HepG2 (cell line): ENCODE data around the gene SRCIN1. TPM values are rescaled to one million over a fixed set of nuclear protein-coding genes. Genes with fewer than 3 reads are reported as not detected.

Experiments used
- IKZF5 ChIP-seq: IDR thresholded peaks from 2 replicates; pipeline ENCODE4 v1.6.1; 2018; ENCODE audit warnings: missing genetic modification reagents, mild to moderate bottlenecking, missing compliant biosample characterization
- MATR3 ChIP-seq: sonication (generic); formaldehyde crosslinking; IDR thresholded peaks from 2 replicates; pipeline ENCODE4 v1.4.0; 2020; ENCODE audit warnings: missing genetic modification reagents
- MNT ChIP-seq: fragments of 450-650 bp; IDR thresholded peaks from 2 replicates; pipeline ENCODE4 v1.6.1; 2016
- MXD1 ChIP-seq: sonication (generic); formaldehyde crosslinking; IDR thresholded peaks from 2 replicates; pipeline ENCODE4 v1.4.0; 2020; ENCODE audit warnings: mild to moderate bottlenecking, missing genetic modification reagents
- NFE2 ChIP-seq: sonication (generic); formaldehyde crosslinking; IDR thresholded peaks from 2 replicates; pipeline ENCODE4 v1.4.0; 2020; ENCODE audit warnings: missing genetic modification reagents
- NR2F6 ChIP-seq, 2 experiments: IDR thresholded peaks; 2 replicates each; pipeline ENCODE4 v1.6.1; 2016; ENCODE audit warnings: antibody characterized with exemption in 1 of 2, mild to moderate bottlenecking in 1 of 2
- SIX4 ChIP-seq: sonication (generic); formaldehyde crosslinking; IDR thresholded peaks from 2 replicates; pipeline ENCODE4 v1.4.0; 2020; ENCODE audit warnings: missing genetic modification reagents
- SP1 ChIP-seq, 2 experiments: fragments of 450-650 bp in 1 of 2; sonication (generic) in 1 of 2; formaldehyde crosslinking in 1 of 2; IDR thresholded peaks; 2 replicates each; pipeline versions ENCODE4 v1.4.0 to v1.6.1; 2016 to 2020; ENCODE audit warnings: missing genetic modification reagents in 1 of 2
- TEAD3 ChIP-seq: optimal IDR thresholded peaks from 2 replicates; pipeline ENCODE3; 2016; ENCODE audit warnings: borderline replicate concordance
- TIGD3 ChIP-seq: sonication (generic); formaldehyde crosslinking; IDR thresholded peaks from 2 replicates; pipeline ENCODE4 v1.5.1; 2020; ENCODE audit warnings: mild to moderate bottlenecking, missing genetic modification reagents, borderline replicate concordance
- U2AF2 ChIP-seq: fragments of 200-400 bp; formaldehyde crosslinking; IDR thresholded peaks from 2 replicates; pipeline ENCODE4 v1.6.1; 2017; ENCODE audit warnings: low read depth, mild to moderate bottlenecking, low read length
- WIZ ChIP-seq: sonication (generic); formaldehyde crosslinking; IDR thresholded peaks from 2 replicates; pipeline ENCODE4 v1.5.1; 2020; ENCODE audit warnings: mild to moderate bottlenecking, missing genetic modification reagents
- XRCC5 ChIP-seq: fragments of 200-400 bp; formaldehyde crosslinking; optimal IDR thresholded peaks from 2 replicates; pipeline ENCODE3; 2017; ENCODE audit warnings: mild to moderate bottlenecking, low read length
- ZBTB43 ChIP-seq: sonication (generic); formaldehyde crosslinking; conservative IDR thresholded peaks from 2 replicates; pipeline ENCODE4 v1.4.0; 2020; ENCODE audit warnings: missing genetic modification reagents
- ZBTB49 ChIP-seq: sonication (generic); formaldehyde crosslinking; IDR thresholded peaks from 2 replicates; pipeline ENCODE4 v1.4.0; 2020; ENCODE audit warnings: missing genetic modification reagents, borderline replicate concordance
- ZEB1 ChIP-seq: IDR thresholded peaks from 2 replicates; pipeline ENCODE4 v1.6.1; 2012; ENCODE audit warnings: mild to moderate bottlenecking, low read depth, inconsistent platforms; ENCODE audit not compliant: insufficient replicate concordance
- ZNF225 ChIP-seq: sonication (generic); formaldehyde crosslinking; IDR thresholded peaks from 2 replicates; pipeline ENCODE4 v1.4.0; 2020; ENCODE audit warnings: mild to moderate bottlenecking, missing genetic modification reagents
- ZNF263 ChIP-seq: sonication (generic); formaldehyde crosslinking; IDR thresholded peaks from 2 replicates; pipeline ENCODE4 v1.4.0; 2020; ENCODE audit warnings: missing genetic modification reagents
- ZNF576 ChIP-seq: sonication (generic); formaldehyde crosslinking; IDR thresholded peaks from 2 replicates; pipeline ENCODE4 v1.4.0; 2020; ENCODE audit warnings: mild to moderate bottlenecking, missing genetic modification reagents
- polyA plus RNA-seq, 8 experiments: library from polyadenylated mRNA; depleted of rRNA in 3 of 8; stranded (reverse) in 7 of 8; unstranded in 1 of 8; fragments of >200 nt; fragmentation: Illumina TruSeq in 4 of 8; extraction: Trizol in 4 of 8; gene quantifications; 2 replicates each; pipeline versions ENCODE4 v1.2.1 to v1.2.3, GENCODE V29; 2011 to 2016; ENCODE audit warnings: low read depth in 4 of 8, missing spikeins in 1 of 8, mixed read lengths in 1 of 8; ENCODE audit not compliant: insufficient read depth in 1 of 8
- total RNA-seq, 5 experiments: library from RNA; depleted of rRNA; stranded (reverse); fragments of >200 nt; fragmentation: Illumina TruSeq; extraction: Trizol; gene quantifications; 2 replicates each; pipeline ENCODE4 v1.2.3, GENCODE V29; 2016; ENCODE audit warnings: low read depth in 1 of 5

SRCIN1 gene
- total and polyA plus RNA-seq, 2 of the 13 experiments (the other 11 are each of a cell fraction or from before 2014, with no cell fraction given), result 1.2 to 9.6 TPM

GRCh38 chr17:38613981-38614779 lies 8.4 kb upstream of the SRCIN1 start (continued):
- peak; percentile 94 for TF ChIP-seq NR2F6 (IDR thresholded peaks at IDR 0.05)
- peak; percentile 96 for TF ChIP-seq NR2F6 (CRISPR knock-in tag; IDR thresholded peaks at IDR 0.05)
- TF ChIP-seq ZNF263 (CRISPR knock-in tag), result peak; percentile 53
- TF ChIP-seq SIX4 (CRISPR knock-in tag), result peak; percentile 98
- TF ChIP-seq TEAD3 (CRISPR knock-in tag), result peak; percentile 99
- TF ChIP-seq MXD1 (CRISPR knock-in tag), result no peak; the same call in 1 of the 2 replicates
- TF ChIP-seq MNT, result peak; percentile 67
- TF ChIP-seq ZBTB49 (CRISPR knock-in tag), result no peak
- peak; percentile 99 for TF ChIP-seq ZEB1
- TF ChIP-seq ZNF225, result no peak; the same call in 1 of the 2 replicates
- TF ChIP-seq NFE2 (CRISPR knock-in tag), result no peak
- peak; percentile 95 for TF ChIP-seq IKZF5
- TF ChIP-seq U2AF2, result no peak
- TF ChIP-seq TIGD3, result peak; percentile 93
- TF ChIP-seq MATR3, result no peak
- TF ChIP-seq XRCC5, result peak; percentile 80
- TF ChIP-seq ZBTB43 (CRISPR knock-in tag), result peak; percentile 100
- TF ChIP-seq ZNF576, result no peak
- TF ChIP-seq WIZ, result 0 out of 2 replicates have a peak, but pooled peaks have one; percentile 19
- no peak; the same call in 1 of the 2 replicates for TF ChIP-seq SP1 (IDR thresholded peaks at IDR 0.05)
- TF ChIP-seq SP1 (CRISPR knock-in tag; IDR thresholded peaks at IDR 0.05), result no peak; the same call in 1 of the 2 replicates
